Measurements from ENCODE around the gene SARDH.

DNA sequence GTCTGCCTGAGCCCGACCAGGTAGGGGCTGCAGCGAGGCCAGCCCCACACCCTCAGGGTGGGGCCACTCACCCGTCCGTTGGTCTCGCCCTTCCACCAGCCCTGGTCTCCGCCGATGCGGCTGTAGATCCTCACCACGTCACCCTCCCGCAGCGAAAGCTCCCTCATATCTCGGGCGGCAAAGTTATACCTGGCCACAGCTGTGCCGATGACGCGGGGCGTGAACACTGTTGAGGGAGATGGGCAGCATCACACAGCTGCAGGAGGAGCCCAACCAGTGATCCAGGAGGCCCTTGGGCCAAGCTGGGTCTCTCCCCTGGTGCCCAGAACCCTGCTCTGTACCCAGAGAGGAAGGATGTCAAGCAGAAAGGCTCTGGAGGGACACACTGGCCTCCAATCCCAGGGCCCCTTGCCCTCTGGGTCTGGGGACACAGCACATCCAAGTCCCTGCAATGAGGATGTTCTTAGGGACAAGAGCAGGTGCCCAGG, 30.3 kb upstream of the SARDH start:
- TF ChIP-seq POLR2A (conservative IDR thresholded peaks at IDR 0.05) (no peak), ZEB2 (IDR thresholded peaks at IDR 0.05) (no peak), EP300 (IDR thresholded peaks at IDR 0.05; ENCODE audit: low read length) (no peak), YY1 (IDR thresholded peaks at IDR 0.05; ENCODE audit: borderline replicate concordance in 1 of 3, control insufficient read depth in 1 of 3, extremely low read depth in 1 of 3, insufficient read depth in 3 of 3, insufficient read length in 1 of 3, insufficient replicate concordance in 2 of 3, low read depth in 1 of 3, low read length in 2 of 3) (no peak), NR1H2 (CRISPR knock-in tag; IDR thresholded peaks at IDR 0.05) (no peak), ZFX (CRISPR knock-in tag; IDR thresholded peaks at IDR 0.05) (no peak), KAT8 (IDR thresholded peaks at IDR 0.05; ENCODE audit: low read depth) (no peak), ZFP30 (CRISPR knock-in tag; IDR thresholded peaks at IDR 0.05; ENCODE audit: borderline replicate concordance) (no peak), ZNF41 (CRISPR knock-in tag; conservative IDR thresholded peaks at IDR 0.05) (no peak)
- TF ChIP-seq, protein P1, sequence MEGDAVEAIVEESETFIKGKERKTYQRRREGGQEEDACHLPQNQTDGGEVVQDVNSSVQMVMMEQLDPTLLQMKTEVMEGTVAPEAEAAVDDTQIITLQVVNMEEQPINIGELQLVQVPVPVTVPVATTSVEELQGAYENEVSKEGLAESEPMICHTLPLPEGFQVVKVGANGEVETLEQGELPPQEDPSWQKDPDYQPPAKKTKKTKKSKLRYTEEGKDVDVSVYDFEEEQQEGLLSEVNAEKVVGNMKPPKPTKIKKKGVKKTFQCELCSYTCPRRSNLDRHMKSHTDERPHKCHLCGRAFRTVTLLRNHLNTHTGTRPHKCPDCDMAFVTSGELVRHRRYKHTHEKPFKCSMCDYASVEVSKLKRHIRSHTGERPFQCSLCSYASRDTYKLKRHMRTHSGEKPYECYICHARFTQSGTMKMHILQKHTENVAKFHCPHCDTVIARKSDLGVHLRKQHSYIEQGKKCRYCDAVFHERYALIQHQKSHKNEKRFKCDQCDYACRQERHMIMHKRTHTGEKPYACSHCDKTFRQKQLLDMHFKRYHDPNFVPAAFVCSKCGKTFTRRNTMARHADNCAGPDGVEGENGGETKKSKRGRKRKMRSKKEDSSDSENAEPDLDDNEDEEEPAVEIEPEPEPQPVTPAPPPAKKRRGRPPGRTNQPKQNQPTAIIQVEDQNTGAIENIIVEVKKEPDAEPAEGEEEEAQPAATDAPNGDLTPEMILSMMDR (IDR thresholded peaks at IDR 0.05 in 2 of 3, conservative IDR thresholded peaks at IDR 0.05 in 1 of 3; ENCODE audit: insufficient read depth in 2 of 3, low read depth in 1 of 3, low read length in 3 of 3): no peak
